GM12878 (cell line): ENCODE results near the gene TAS2R41. TPM values are rescaled to one million over a fixed set of nuclear protein-coding genes. Genes with fewer than 3 reads are reported as not detected.

ENCODE experiments used
- ATAC-seq: fragments of 200-7000 bp; cut with Tn5 transposase; 3 replicates; pipeline ENCODE4 v1.9.1; 2020; ENCODE audit warnings: mild to moderate bottlenecking, moderate library complexity
- BruUV-seq: library from RNA; stranded (reverse); fragments of 400-500 nt; replicated peaks from 2 replicates; lab custom pipeline; 2021; lab: Mats Ljungman, UMichigan
- CTCF ChIA-PET: fragments of 300-600 bp; sonication (Branson Sonifier 250); formaldehyde crosslinking; extraction: SDS; loops from one replicate; lab custom pipeline; 2021; ENCODE audit warnings: inconsistent platforms; lab: Yijun Ruan, JAX
- POLR2A ChIA-PET: fragments of 350-600 bp; formaldehyde crosslinking; extraction: SDS; loops from one replicate; lab custom pipeline; 2021; ENCODE audit warnings: inconsistent platforms; lab: Charles Lee
- RAD21 ChIA-PET: fragments of 300-600 bp; sonication (Branson Sonifier 250); formaldehyde crosslinking; loops from one replicate; lab custom pipeline; 2023; ENCODE audit warnings: antibody characterized with exemption; ENCODE audit not compliant: unreplicated experiment; lab: Charles Lee
- SMC1A ChIA-PET: fragments of 300-600 bp; sonication (Branson Sonifier 250); formaldehyde crosslinking; loops from one replicate; lab custom pipeline; 2023; ENCODE audit not compliant: unreplicated experiment, uncharacterized antibody; lab: Charles Lee
- DNase-seq: peaks from one replicate; pipeline ENCODE4 v3.0.0-alpha.2; 2011; ENCODE audit warnings: low read depth, low spot score
- FAIRE-seq: peaks from 3 replicates; lab custom pipeline; 2011; peaks lifted over from hg19 to GRCh38; lab: Jason Lieb, UNC
- H2AFZ ChIP-seq: 2 replicates; pipeline ENCODE4 v1.6.0; 2011; ENCODE audit warnings: low read depth, low read length, control low read depth; ENCODE audit not compliant: control insufficient read depth
- H3K27ac ChIP-seq: 2 replicates; pipeline ENCODE4 v1.5.1; 2011; ENCODE audit warnings: control low read depth; ENCODE audit not compliant: control insufficient read depth, insufficient read depth
- H3K27me3 ChIP-seq, 2 experiments: replicated peaks in 1 of 2; 2 replicates each; pipeline versions ENCODE4 v1.6.0 to v1.6.1; 2011; ENCODE audit warnings: low read length in 1 of 2; ENCODE audit not compliant: control insufficient read depth in 2 of 2, insufficient read depth in 2 of 2
- H3K36me3 ChIP-seq, 2 experiments: 2 replicates each; pipeline ENCODE4 v1.5.1; 2011; ENCODE audit warnings: low read length in 1 of 2; ENCODE audit not compliant: control insufficient read depth in 2 of 2, insufficient read depth in 2 of 2
- H3K4me1 ChIP-seq: 2 replicates; pipeline ENCODE4 v1.6.1; 2011; ENCODE audit warnings: mild to moderate bottlenecking, low read length, moderate library complexity, mixed read lengths; ENCODE audit not compliant: control insufficient read depth, insufficient read depth
- H3K4me2 ChIP-seq: 2 replicates; pipeline ENCODE4 v1.6.0; 2011; ENCODE audit warnings: control low read depth; ENCODE audit not compliant: control insufficient read depth, insufficient read depth
- H3K4me3 ChIP-seq: fragments of 200-600 bp; sonication (generic); 2 replicates; pipeline ENCODE4 v1.5.1; 2016
- H3K79me2 ChIP-seq: 2 replicates; pipeline ENCODE4 v1.6.0; 2011; ENCODE audit warnings: low read length; ENCODE audit not compliant: control insufficient read depth, insufficient read depth
- H3K9ac ChIP-seq: 2 replicates; pipeline ENCODE4 v1.8.0; 2011; ENCODE audit warnings: low read length, control low read depth, mixed read lengths; ENCODE audit not compliant: control insufficient read depth, insufficient read depth
- H3K9me3 ChIP-seq: replicated peaks from 3 replicates; pipeline ENCODE4 v1.5.1; 2011; ENCODE audit warnings: mild to moderate bottlenecking, low read length; ENCODE audit not compliant: control insufficient read depth, insufficient read depth
- H4K20me1 ChIP-seq: 2 replicates; pipeline ENCODE4 v1.6.0; 2011; ENCODE audit not compliant: control insufficient read depth, insufficient read depth
- CBX3 ChIP-seq: fragments of 200-600 bp; sonication (generic); IDR thresholded peaks from 2 replicates; pipeline ENCODE4 v1.6.1; 2016; ENCODE audit warnings: low read depth, borderline replicate concordance
- CHD4 ChIP-seq: fragments of 200-600 bp; sonication (generic); IDR thresholded peaks from 2 replicates; pipeline ENCODE4 v1.6.1; 2016; ENCODE audit warnings: mild to moderate bottlenecking
- CTCF ChIP-seq, 3 experiments: IDR thresholded peaks in 2 of 3; conservative IDR thresholded peaks in 1 of 3; 2 replicates each; pipeline ENCODE4 v1.5.1; 2011; ENCODE audit warnings: low read depth in 3 of 3, low read length in 3 of 3, mild to moderate bottlenecking in 3 of 3, control low read depth in 2 of 3, moderate library complexity in 2 of 3, inconsistent platforms in 1 of 3, mixed read lengths in 1 of 3; ENCODE audit not compliant: control insufficient read depth in 2 of 3, insufficient read depth in 1 of 3; ENCODE audit errors: extremely low read depth in 1 of 3
- IKZF2 ChIP-seq, 2 experiments: fragments of 450-650 bp; IDR thresholded peaks; 2 replicates each; pipeline ENCODE4 v1.6.1; 2017; ENCODE audit warnings: mild to moderate bottlenecking in 2 of 2, moderate library complexity in 2 of 2
- MYC ChIP-seq: IDR thresholded peaks from 2 replicates; pipeline ENCODE4 v1.6.1; 2011; ENCODE audit warnings: mild to moderate bottlenecking, low read length, moderate library complexity, inconsistent platforms; ENCODE audit not compliant: insufficient read depth, insufficient replicate concordance, insufficient read length, severe bottlenecking
- POU2F2 ChIP-seq: IDR thresholded peaks from 3 replicates; pipeline ENCODE4 v1.6.1; 2011; ENCODE audit warnings: low read depth, mild to moderate bottlenecking, low read length, borderline replicate concordance
- RAD21 ChIP-seq: IDR thresholded peaks from 2 replicates; pipeline ENCODE4 v1.6.1; 2011; ENCODE audit warnings: mild to moderate bottlenecking, low read depth, low read length, moderate library complexity; ENCODE audit not compliant: insufficient read depth
- SMC3 ChIP-seq: IDR thresholded peaks from 2 replicates; pipeline ENCODE4 v1.6.1; 2011; ENCODE audit warnings: low read length, improper control_type of control experiment, borderline replicate concordance
- ZNF24 ChIP-seq: fragments of 450-650 bp; IDR thresholded peaks from 2 replicates; pipeline ENCODE4 v1.6.1; 2017; ENCODE audit warnings: antibody characterized with exemption, mild to moderate bottlenecking
- WGBS: methylation state at CpG from one replicate; pipeline ENCODE4 v1.1.6; 2016; ENCODE audit warnings: low lambda C conversion rate; ENCODE audit not compliant: insufficient replicate concordance, insufficient coverage; ENCODE audit errors: missing lambda C conversion rate; 5-methylcytosine and 5-hydroxymethylcytosine counted together
- in situ Hi-C: fragments of 300-500 bp; cut with MboI; formaldehyde crosslinking; loops from 9 replicates; pipeline ENCODE4 v1.14.3; 2018; ENCODE audit warnings: mixed read lengths
- intact Hi-C: fragments of 100-400 bp; cut with micrococcal nuclease; formaldehyde crosslinking; loops from one replicate; pipeline ENCODE4 v1.14.2; 2022; ENCODE audit not compliant: unreplicated experiment
- polyA plus RNA-seq, 11 experiments: library from polyadenylated mRNA; depleted of rRNA in 4 of 11; unstranded in 6 of 11; stranded (reverse) in 5 of 11; fragments of >200 nt; fragmentation: Nextera tagmentation in 4 of 11; fragmentation: Illumina TruSeq in 1 of 11; extraction: Ambion mirVana in 4 of 11; extraction: Trizol in 1 of 11; gene quantifications; 1 replicate in 1 of 11; 2 replicates in 10 of 11; pipeline versions ENCODE4 v1.2.1 to v1.2.3, GENCODE V29; 2011 to 2016; ENCODE audit warnings: inconsistent platforms in 2 of 11, missing spikeins in 2 of 11, low read depth in 1 of 11
- total RNA-seq, 4 experiments: library from RNA; depleted of rRNA in 3 of 4; stranded (reverse); fragments of >200 nt in 3 of 4; fragmentation: Illumina TruSeq in 1 of 4; extraction: Trizol in 1 of 4; gene quantifications; 2 replicates each; pipeline versions ENCODE4 v1.2.1 to v1.2.3, GENCODE V29; 2013 to 2021

TAS2R41 gene
- total and polyA plus RNA-seq, 10 of the 15 experiments (the other 5 are each of a cell fraction or from before 2014, with no cell fraction given): not detected

- POLR2A ChIA-PET: no interaction called here
- in situ Hi-C loops: no loop called here
- no peak for FAIRE-seq
Measured at GRCh38 chr7:143490717-143491306, 13.1 kb downstream of the TAS2R41 start.

More at GRCh38 chr7:143490717-143491306, 13.1 kb downstream of the TAS2R41 start:
- CTCF ChIA-PET: interaction anchor here (0.7 to 2.9 kb wide), 4 partner anchors 246 to 637 kb away, joined by 3 to 12 read pairs (median 3); no protein-coding TSS in a partner anchor
- Histone ChIP-seq H2AFZ (no peak overlapping the region), H3K27ac (no peak overlapping the region), H3K27me3 (no peaks in the 10 kb centered on the region; a peak in 1 of 4 replicates), H3K4me2 (no peak overlapping the region), H3K9ac (no peak overlapping the region), H3K4me1 (no peaks in the 10 kb centered on the region), H3K36me3 (no peaks in the 10 kb centered on the region), H3K4me3 (no peak overlapping the region), H3K9me3 (no peaks in the 10 kb centered on the region), H4K20me1 (no peaks in the 10 kb centered on the region), H3K79me2 (no peaks in the 10 kb centered on the region)
- RAD21 ChIA-PET: interaction anchor here (0.9 to 1.9 kb wide), 4 partner anchors 242 to 637 kb away, joined by 3 to 6 read pairs (median 4); no protein-coding TSS in a partner anchor
- ATAC-seq: peak; percentile 75
- no peak for DNase-seq
- SMC1A ChIA-PET: interaction anchor here (1.1 to 1.9 kb wide), 3 partner anchors 9 to 637 kb away, joined by 3 to 7 read pairs (median 6); no protein-coding TSS in a partner anchor
- intact Hi-C loops: no loop called here
- no peak for TF ChIP-seq CHD4
- no peak for TF ChIP-seq MYC
- no peak for TF ChIP-seq IKZF2 (IDR thresholded peaks at IDR 0.05)
- TF ChIP-seq CTCF (IDR thresholded peaks at IDR 0.05 in 2 of 3, conservative IDR thresholded peaks at IDR 0.05 in 1 of 3; ENCODE audit: control insufficient read depth in 2 of 3, extremely low read depth in 1 of 3, insufficient read depth in 1 of 3, low read depth in 3 of 3, low read length in 3 of 3): peak; percentile 42 to 52 (median 45); a peak in 5 of 6 replicates
- TF ChIP-seq CBX3: no peak
- no peak for TF ChIP-seq ZNF24
- TF ChIP-seq RAD21: peak; percentile 41
- TF ChIP-seq POU2F2: no peak
- TF ChIP-seq SMC3: peak; percentile 41; the same call in 1 of the 2 replicates
- 85% methylated on average over 1 of the region's 1 CpG for WGBS
- BruUV-seq: no TSS peak
